ENCODE results near the gene RHEB. TPM values are rescaled to one million over a fixed set of nuclear protein-coding genes. Genes with fewer than 3 reads are reported as not detected.

Gene RHEB
- total RNA-seq, 1 experiment from 2014 or later, result 114 TPM

- Histone ChIP-seq H3K79me2 (ENCODE audit: insufficient read depth, low read length) (no peaks in the 10 kb centered on the region), H3K79me1 (ENCODE audit: insufficient read depth, low read depth, low read length, poor library complexity, severe bottlenecking) (no peaks in the 10 kb centered on the region), H3K9me3 (ENCODE audit: control insufficient read depth, low read depth, low read length) (no peaks in the 10 kb centered on the region), H3K4me1 (ENCODE audit: insufficient read depth, low read length) (peaks cover 11% of the 10 kb centered on the region; the same call in 1 of the 2 replicates), H4K8ac (replicated peaks; ENCODE audit: insufficient read length, low read depth, low read length) (no peak overlapping the region), H2BK5ac (ENCODE audit: insufficient read length, low read length) (no peak overlapping the region), H3K4me2 (ENCODE audit: insufficient read depth, insufficient read length, low read length) (no peak overlapping the region), H3K4ac (ENCODE audit: low read depth, low read length) (no peak overlapping the region), H3K18ac (ENCODE audit: insufficient read length, low read depth, low read length) (no peak overlapping the region), H3K23me2 (ENCODE audit: insufficient read length, low read depth, low read length, poor library complexity, severe bottlenecking) (no peaks in the 10 kb centered on the region), H2BK120ac (ENCODE audit: low read depth, low read length, poor library complexity, severe bottlenecking) (no peak overlapping the region), H4K20me1 (ENCODE audit: control insufficient read depth, insufficient read depth, insufficient read length) (no peaks in the 10 kb centered on the region), H3T11ph (ENCODE audit: low read length) (no peak overlapping the region), H2AFZ (ENCODE audit: low read length) (no peak overlapping the region), H4K5ac (ENCODE audit: insufficient read length, low read depth, low read length) (no peak overlapping the region), H3K56ac (ENCODE audit: insufficient read length, low read depth, low read length) (no peak overlapping the region), H3K9ac (ENCODE audit: extremely low read depth, insufficient read length, low read length) (no peak overlapping the region), H3K23ac (ENCODE audit: insufficient read length, low read depth, low read length) (no peak overlapping the region), H2BK12ac (ENCODE audit: insufficient read length, low read depth, low read length) (no peak overlapping the region), H3K27me3 (ENCODE audit: insufficient read depth, low read length) (peaks cover 8% of the 10 kb centered on the region; the same call in 1 of the 2 replicates), H3K27ac (ENCODE audit: insufficient read length, low read depth, low read length) (no peak overlapping the region), H2BK20ac (ENCODE audit: low read depth, low read length, poor library complexity, severe bottlenecking) (no peak overlapping the region), H2BK15ac (ENCODE audit: low read depth, low read length) (no peak overlapping the region), H4K91ac (ENCODE audit: insufficient read length, low read depth, low read length) (no peak overlapping the region), H2AK5ac (ENCODE audit: insufficient read length, low read length) (no peak overlapping the region), H3K14ac (ENCODE audit: insufficient read depth, low read length) (peak overlapping the region; percentile 8; the same call in 1 of the 2 replicates)
- peaks cover 0 to 5% (median 0%) of the 10 kb centered on the region in 3 experiments; a peak in 1 of 7 replicates for H3K36me3 Mint-ChIP-seq (ENCODE audit: insufficient read depth in 1 of 3, low read depth in 3 of 3)
- peak; percentile 67 for DNase-seq
- peaks cover 21 to 24% of the 10 kb centered on the region in 2 experiments for H3K4me1 Mint-ChIP-seq
- no peak overlapping the region for H3K27ac Mint-ChIP-seq
- no peak for TF ChIP-seq CTCF (conservative IDR thresholded peaks at IDR 0.05)
- no CpG with 5 or more reads among the region's 10 CpGs for WGBS (ENCODE audit: extremely low coverage, insufficient read length, low lambda C conversion rate)
- H3K4me3 Mint-ChIP-seq, result peak overlapping the region in 1 of 2 experiments; percentile 8; a peak in 1 of 5 replicates
- H3K9me3 Mint-ChIP-seq, result peaks cover 0 to 15% of the 10 kb centered on the region in 2 experiments; a peak in 4 of 5 replicates
- peaks cover 96% of the 10 kb centered on the region for H3K27me3 Mint-ChIP-seq (ENCODE audit: low read depth)
Observed at GRCh38 chr7:151416112-151416940, 103.4 kb downstream of the RHEB start.

Small RNAs within 50 kb of the gene (microRNA-seq; reads per million reads assigned to microRNA genes)
- not detected for gene MIR3907 (ENCODE audit: borderline microRNAs expressed)

Other genes with a start within 250 kb of the RHEB start
- 45.8 and 48.5 TPM in 2 replicates for gene NUB1, start 178.1 kb downstream of the RHEB start, total RNA-seq (2021)
- 8.1 and 9.4 TPM in 2 replicates for gene WDR86, start 109.9 kb downstream of the RHEB start, total RNA-seq (2021)
- gene CRYGN, start 79.8 kb downstream of the RHEB start, total RNA-seq (2021), result 0.79 and 1.8 TPM in 2 replicates

All from H9 (cell line).